NCI-H510A treated with DMSO at 0.1 percent for 48 hours (cell line): ENCODE data around the gene C1orf210.

Source experiments
- DNase-seq: peaks from one replicate; lab custom pipeline; 2025; lab: John Stamatoyannopoulos, UW

The C1orf210 gene

DNA sequence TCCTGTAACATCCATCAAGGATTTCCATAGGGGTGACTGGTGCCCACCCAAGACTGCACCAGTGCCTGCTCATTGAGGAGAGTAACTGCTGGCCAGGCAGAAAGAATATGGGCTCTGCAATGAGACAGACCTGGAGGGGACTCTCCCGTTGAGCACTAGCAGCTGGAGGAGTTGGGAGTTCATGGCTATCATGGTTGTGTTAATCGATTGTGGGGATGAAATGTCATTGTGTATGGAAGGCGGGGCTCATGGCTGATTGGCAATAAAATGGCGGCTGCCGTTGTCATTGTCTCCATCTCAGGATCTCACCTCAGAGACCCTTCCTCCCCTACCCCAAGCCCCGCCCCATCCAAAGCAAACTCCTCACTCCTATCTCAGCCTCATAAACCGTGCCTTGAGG lies 11.7 kb downstream of the C1orf210 start:
- DNase-seq = no peak

DNA sequence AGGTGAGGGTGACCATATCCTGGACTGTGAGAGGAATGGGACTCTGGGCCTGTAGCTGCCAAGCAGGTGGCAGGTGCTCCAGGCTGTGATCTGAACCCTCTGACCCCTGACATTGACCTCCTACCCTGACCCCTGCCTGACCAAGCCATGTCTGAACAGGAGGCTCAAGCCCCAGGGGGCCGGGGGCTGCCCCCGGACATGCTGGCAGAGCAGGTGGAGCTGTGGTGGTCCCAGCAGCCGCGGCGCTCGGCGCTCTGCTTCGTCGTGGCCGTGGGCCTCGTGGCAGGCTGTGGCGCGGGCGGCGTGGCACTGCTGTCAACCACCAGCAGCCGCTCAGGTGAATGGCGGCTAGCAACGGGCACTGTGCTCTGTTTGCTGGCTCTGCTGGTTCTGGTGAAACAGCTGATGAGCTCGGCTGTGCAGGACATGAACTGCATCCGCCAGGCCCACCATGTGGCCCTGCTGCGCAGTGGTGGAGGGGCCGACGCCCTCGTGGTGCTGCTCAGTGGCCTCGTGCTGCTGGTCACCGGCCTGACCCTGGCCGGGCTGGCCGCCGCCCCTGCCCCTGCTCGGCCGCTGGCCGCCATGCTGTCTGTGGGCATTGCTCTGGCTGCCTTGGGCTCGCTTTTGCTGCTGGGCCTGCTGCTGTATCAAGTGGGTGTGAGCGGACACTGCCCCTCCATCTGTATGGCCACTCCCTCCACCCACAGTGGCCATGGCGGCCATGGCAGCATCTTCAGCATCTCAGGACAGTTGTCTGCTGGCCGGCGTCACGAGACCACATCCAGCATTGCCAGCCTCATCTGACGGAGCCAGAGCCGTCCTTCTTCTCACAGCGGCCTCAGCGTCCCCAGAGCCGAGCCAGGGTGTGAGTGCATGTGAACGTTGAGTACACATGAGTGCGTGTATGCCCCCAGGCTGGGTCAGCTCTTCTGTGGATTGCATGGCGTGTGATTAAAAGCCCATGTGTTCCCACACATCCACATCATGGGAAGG lies 12.5 kb downstream of the C1orf210 start:
- DNase-seq = no peak

- no peak for DNase-seq
These were observed 13.2 kb downstream of the C1orf210 start for GRCh38 chr1:43272161-43272560.

GRCh38 chr1:43271186-43272118 lies 13.9 kb downstream of the C1orf210 start:
- DNase-seq = no peak

DNA sequence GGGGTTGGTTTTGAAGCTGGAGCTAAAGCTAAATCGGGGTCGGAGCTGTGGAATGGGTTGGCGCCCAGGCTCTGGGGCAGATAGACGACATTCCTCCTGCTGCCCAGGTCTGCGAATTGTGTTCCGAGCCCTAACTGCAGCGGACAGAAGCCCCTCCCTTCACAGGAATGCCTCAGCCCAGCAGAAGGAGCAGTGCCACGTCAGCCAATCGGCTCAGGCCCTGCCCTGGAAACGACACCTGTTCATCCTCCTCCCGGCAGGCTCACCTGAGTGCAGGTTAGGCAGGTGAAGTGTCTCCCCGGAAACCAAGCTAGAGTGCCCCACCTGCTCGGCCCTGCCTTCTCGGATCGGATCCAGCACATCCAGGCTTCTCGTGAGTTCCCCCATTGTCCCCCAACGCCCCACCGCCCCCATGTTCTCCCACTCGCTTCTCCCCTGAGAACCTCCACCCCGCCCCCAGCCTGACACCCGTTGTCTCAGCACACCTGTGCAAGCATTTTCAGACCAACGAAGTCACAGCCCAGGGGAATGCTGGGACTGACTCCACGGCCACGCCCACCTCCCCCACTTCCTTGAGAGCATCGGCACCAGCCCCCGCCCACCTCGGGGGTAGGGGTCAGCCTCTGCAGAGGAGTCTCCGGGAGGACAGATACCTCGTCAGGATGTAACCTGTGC lies 14.8 kb downstream of the C1orf210 start:
- DNase-seq = peak; percentile 100

DNA sequence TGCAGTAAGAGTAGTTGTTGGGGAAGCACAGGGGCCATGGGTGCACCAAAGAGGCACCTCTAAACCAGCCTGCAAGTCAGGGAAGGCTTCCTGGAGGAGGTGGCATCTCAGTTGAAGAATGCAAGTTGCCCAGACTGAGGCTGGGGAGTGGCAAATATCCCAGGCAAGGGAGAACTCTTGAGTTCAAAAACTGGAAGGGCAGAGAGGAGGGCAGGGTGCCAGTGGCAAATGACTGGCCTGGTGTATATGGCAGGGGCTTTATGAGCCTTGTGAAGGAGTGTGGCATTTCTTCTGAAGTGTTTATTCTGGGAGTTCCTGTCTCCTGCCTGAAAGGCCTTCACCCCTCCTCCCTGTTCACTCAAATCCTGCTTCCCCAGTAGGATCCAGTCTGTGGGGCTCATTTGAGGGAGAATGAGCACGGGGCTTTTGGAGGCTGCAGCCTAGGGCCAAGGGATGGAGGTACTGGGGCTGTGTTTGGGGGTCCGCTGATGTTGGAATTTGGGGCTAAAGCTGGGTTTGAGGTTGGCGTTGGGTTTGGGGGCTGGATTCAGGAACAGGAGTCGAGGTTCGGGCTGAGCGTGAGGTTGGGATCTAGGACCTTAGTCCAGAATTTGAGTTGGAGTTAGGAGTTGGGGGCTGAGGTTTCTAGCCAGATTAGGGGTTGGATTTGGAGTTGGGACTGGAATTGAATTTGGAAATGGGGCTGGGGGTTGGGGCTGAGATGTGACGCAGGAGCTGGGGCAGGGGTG lies 15.6 kb downstream of the C1orf210 start, which contains the start of gene TMEM125:
Gene TMEM125, plus strand, starts transcription at position 357 of the 749 bp plus-strand sequence. CDS start 2,740 bp downstream, outside the sequence.
- peak; percentile 99 for DNase-seq

- DNase-seq = no peak
These were observed 17.5 kb downstream of the C1orf210 start for GRCh38 chr1:43267818-43268425.

- DNase-seq = no peak
These were observed 18.0 kb downstream of the C1orf210 start for GRCh38 chr1:43267291-43267805.

GRCh38 chr1:43266881-43267280 lies 18.5 kb downstream of the C1orf210 start:
- no peak for DNase-seq

GRCh38 chr1:43265431-43265830 lies 19.9 kb downstream of the C1orf210 start:
- no peak for DNase-seq

DNA sequence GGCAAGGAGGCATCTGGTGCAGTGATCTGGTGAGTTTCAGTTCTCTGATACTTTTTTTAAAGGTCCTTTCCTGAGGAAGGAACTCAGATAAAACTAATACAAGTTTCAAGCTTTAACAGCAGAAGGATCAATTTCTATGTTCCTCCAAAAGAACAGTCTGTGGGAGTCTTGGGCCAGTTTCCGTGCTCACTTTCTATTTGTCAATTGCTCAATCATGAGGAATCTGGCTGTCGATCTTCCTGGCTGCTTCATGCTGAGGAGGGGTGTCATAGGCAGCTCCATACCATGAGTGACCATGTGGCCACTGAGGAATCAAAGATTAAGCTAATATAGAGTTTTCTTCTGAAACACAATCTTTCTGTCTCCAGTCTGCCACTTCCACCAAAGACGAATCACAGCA lies 27.0 kb downstream of the C1orf210 start:
- no peak for DNase-seq

DNA sequence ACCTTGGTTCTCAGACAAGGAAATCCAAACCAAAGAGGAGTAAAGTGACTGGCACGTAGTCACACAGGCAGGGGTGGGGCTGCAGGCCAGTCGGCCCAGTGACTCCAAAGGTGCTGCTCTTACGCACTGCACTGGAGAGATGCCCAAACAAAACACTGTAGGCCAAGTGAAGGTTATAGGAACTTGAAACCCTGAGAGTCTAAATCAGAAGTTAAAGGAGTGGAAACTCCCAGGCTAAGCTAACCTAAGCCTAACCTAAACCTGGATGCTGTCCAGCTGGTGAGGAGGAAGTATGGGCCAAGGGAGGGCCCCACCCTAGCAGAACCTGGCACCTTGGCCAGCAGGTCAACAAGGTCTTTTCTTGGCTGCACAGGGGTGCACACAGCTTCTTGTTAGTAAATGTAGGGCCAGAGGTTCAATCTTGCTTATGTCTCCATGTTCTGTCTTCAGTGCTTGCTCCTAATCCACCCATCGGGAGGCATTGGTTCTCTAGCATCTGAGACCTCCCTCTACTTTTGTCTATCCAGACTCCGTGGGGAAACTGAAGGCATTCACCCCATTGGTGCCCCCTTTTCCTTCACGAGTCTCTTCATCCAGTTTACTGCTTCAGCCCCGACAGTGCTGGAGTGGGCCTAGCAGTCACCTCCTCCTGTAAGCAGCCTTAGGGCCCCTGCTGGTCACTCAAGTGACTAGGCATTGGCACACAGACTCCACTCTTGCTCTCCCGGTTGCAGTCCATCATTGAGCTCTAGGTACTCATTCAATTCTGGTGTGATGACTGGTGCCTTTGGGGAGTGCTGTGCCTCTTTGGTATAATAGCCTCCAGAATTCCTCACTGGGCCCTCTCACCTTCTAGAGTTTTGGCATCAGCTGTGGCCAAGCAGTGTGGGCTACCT lies 28.5 kb downstream of the C1orf210 start:
- no peak for DNase-seq

GRCh38 chr1:43255438-43256210 lies 29.8 kb downstream of the C1orf210 start:
- no peak for DNase-seq

- DNase-seq = no peak
These were observed 31.5 kb downstream of the C1orf210 start for GRCh38 chr1:43253876-43254275.

DNA sequence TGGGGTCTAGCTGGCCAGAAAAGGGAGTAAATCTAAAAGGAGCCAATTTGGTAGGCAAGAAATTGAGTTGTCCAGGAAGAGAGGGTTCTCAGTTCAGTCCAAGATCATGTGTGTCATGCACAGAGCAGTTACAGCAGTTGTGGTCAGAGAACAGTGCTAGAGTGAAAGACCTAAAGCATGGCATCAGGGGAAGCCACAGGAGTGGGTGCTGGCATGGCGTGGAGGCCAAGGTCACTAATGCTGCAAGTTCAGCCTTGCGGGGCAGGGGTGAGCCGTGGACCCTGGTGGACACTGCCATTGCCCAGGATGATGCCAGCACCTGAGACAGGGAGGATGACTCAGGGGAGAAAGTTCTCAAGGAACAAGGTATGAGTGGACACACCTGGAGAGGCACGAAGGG lies 32.2 kb downstream of the C1orf210 start:
- no peak for DNase-seq

DNA sequence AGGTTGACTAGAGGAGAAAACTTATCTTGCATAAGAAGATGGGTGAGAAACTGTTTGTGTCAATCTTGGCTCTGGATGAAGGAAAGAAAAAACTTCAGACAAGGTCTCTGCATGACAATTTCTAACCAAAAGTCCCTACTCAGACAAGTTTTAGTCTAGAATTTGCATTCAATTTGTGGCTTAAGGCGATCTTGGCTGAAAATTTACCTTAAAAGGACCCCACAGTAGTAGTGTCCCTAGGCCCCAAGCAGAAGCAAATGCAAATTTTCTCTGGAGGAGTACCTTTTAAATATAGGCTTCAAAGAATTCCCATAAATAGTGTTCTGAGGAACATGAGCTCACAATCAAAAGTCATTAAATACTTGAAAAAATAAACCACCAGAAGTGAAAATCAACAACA lies 33.2 kb downstream of the C1orf210 start:
- no peak for DNase-seq

GRCh38 chr1:43251024-43251423 lies 34.4 kb downstream of the C1orf210 start:
- DNase-seq = no peak

DNA sequence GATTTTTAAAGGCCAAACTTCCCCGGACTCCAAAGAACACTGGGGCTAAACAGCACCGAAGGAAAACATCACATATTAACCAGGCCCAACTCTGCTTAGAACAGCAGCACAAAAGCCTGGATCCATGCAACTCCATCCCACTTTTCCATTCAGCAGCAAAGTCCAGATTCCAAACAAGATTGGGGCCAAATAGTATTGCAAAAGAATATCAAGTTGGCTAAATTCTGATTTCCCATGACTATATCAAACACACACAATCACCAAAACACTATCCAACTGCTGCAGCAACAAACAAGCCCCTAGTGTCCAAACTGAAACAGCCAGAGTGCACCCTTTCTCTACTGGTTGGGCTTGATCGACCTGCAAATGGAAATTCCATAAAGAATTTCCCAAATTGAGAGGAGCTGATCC lies 35.0 kb downstream of the C1orf210 start:
- no peak for DNase-seq
